Thyroid gland (tissue), 4 donors: ENCODE measurements around the gene BMERB1.

Experiments
- POLR2A ChIP-seq, 2 donors: fragments of 450-650 bp; IDR thresholded peaks; one replicate each; pipeline ENCODE4 v1.6.1; 2017; ENCODE audit warnings: antibody characterized with exemption in 2 of 2, mild to moderate bottlenecking in 2 of 2, moderate library complexity in 1 of 2
- TF ChIP-seq, protein P1 (sequence below), 6 experiments: fragments of 200-600 bp in 3 of 6; fragments of 450-650 bp in 3 of 6; sonication (generic) in 3 of 6; IDR thresholded peaks; one replicate each; pipeline ENCODE4 v1.5.1; 2016 to 2019; ENCODE audit warnings: antibody characterized with exemption in 6 of 6, mild to moderate bottlenecking in 2 of 6, inconsistent platforms in 1 of 6, moderate library complexity in 1 of 6

DNA sequence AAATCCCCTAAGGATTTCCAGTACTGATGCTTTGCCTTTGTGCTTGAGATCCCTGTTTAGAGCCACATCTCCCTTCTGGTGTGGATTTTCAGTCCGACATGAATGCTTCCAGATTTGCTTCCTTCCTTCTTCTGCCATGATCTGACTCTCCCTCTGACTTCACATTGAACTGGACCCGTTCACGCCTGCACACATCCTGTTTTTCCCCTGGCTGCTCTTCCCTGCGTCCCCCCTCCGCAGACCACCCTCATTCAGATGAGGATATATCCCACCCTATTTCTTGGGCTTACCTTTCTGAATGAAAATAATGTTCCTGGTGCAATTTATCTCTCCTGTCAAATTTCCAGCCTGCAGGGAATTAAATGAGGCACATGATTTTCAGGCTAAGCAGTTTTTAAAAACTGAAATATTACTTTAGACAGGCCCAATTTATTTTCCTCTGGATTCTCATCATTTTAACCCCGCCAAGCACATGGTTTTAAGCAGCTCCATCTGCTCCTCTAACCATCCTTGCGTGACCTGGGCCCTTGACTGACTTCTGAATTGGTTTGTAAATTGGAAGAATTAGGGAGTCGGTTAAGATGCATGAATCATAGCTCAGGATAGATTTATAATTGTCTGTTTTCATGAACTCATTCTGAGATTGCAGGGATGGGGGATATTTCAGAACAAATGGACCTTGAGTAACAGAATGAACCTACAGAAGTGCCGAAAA lies 59.2 kb downstream of the BMERB1 start:
- no peak for TF ChIP-seq POLR2A (IDR thresholded peaks at IDR 0.05)
- TF ChIP-seq, protein P1, sequence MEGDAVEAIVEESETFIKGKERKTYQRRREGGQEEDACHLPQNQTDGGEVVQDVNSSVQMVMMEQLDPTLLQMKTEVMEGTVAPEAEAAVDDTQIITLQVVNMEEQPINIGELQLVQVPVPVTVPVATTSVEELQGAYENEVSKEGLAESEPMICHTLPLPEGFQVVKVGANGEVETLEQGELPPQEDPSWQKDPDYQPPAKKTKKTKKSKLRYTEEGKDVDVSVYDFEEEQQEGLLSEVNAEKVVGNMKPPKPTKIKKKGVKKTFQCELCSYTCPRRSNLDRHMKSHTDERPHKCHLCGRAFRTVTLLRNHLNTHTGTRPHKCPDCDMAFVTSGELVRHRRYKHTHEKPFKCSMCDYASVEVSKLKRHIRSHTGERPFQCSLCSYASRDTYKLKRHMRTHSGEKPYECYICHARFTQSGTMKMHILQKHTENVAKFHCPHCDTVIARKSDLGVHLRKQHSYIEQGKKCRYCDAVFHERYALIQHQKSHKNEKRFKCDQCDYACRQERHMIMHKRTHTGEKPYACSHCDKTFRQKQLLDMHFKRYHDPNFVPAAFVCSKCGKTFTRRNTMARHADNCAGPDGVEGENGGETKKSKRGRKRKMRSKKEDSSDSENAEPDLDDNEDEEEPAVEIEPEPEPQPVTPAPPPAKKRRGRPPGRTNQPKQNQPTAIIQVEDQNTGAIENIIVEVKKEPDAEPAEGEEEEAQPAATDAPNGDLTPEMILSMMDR (IDR thresholded peaks at IDR 0.05), result no peak
